ENCODE measurements around the gene SEMA3C.

DNA sequence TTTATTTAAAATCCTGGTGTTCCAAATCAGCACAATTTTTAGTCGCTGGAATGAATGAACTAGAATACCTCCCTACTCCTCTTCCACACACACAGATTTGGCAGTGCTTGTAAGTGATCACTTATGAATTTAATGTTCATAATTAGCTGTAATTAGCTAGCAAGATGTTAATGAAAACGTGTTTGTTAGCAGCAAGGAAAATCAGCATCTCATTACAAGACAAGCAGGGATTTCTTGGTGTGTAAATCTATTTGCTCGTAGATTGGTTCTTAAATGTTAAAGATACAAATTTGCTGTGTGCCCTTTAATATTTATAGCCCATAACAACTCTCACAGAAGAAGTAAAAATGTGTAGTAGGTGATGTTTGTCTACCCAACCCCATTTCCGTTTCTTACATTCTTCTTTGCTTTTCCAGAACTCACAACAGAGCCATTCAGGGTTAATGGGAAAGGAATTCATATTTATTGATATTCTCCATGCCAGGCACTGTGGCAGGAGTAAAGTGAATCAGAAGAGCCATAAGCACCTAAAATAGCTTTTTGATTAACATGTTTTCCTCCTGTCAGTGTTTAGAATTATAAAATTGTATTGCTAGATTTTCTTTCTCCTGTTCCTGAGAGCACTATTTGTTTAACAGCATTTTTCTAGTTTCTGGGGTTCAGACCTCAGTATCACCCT, 49.6 kb downstream of the SEMA3C start:
- TF ChIP-seq, protein P1, sequence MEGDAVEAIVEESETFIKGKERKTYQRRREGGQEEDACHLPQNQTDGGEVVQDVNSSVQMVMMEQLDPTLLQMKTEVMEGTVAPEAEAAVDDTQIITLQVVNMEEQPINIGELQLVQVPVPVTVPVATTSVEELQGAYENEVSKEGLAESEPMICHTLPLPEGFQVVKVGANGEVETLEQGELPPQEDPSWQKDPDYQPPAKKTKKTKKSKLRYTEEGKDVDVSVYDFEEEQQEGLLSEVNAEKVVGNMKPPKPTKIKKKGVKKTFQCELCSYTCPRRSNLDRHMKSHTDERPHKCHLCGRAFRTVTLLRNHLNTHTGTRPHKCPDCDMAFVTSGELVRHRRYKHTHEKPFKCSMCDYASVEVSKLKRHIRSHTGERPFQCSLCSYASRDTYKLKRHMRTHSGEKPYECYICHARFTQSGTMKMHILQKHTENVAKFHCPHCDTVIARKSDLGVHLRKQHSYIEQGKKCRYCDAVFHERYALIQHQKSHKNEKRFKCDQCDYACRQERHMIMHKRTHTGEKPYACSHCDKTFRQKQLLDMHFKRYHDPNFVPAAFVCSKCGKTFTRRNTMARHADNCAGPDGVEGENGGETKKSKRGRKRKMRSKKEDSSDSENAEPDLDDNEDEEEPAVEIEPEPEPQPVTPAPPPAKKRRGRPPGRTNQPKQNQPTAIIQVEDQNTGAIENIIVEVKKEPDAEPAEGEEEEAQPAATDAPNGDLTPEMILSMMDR (IDR thresholded peaks at IDR 0.05): no peak
- TF ChIP-seq POLR2A (IDR thresholded peaks at IDR 0.05): no peak

All from sigmoid colon (tissue), 3 donors.